WTC11 (cell line): ENCODE measurements around the gene HDGFL3. TPM values are rescaled to one million over a fixed set of nuclear protein-coding genes. Genes with fewer than 3 reads are reported as not detected.

Experiments
- ATAC-seq: fragments of 200-7000 bp; cut with Tn5 transposase; 2 replicates; pipeline ENCODE4 v1.10.0; 2021; ENCODE audit warnings: mild to moderate bottlenecking, moderate library complexity
- CTCF ChIA-PET: fragments of 300-600 bp; sonication (Branson Sonifier 250); formaldehyde crosslinking; loops from one replicate; lab custom pipeline; 2021; ENCODE audit warnings: antibody characterized with exemption; lab: Charles Lee
- POLR2A ChIA-PET: fragments of 350-600 bp; sonication (Branson Sonifier 250); formaldehyde crosslinking; loops from one replicate; lab custom pipeline; 2021; ENCODE audit warnings: antibody characterized with exemption; lab: Charles Lee
- DNase-seq: peaks from one replicate; pipeline ENCODE4 v3.0.0; 2021; ENCODE audit warnings: low spot score
- H3K27ac Mint-ChIP-seq: 2 replicates; pipeline ENCODE4 v1.8.0; 2021; ENCODE audit warnings: mixed read lengths
- H3K27me3 Mint-ChIP-seq: 2 replicates; pipeline ENCODE4 v1.8.0; 2021; ENCODE audit warnings: low read depth, mild to moderate bottlenecking, moderate library complexity, mixed read lengths
- H3K36me3 Mint-ChIP-seq: 2 replicates; pipeline ENCODE4 v1.8.0; 2021; ENCODE audit warnings: mixed read lengths
- H3K4me1 Mint-ChIP-seq: 2 replicates; pipeline ENCODE4 v1.8.0; 2022; ENCODE audit warnings: mixed read lengths
- H3K4me3 Mint-ChIP-seq: 2 replicates; pipeline ENCODE4 v1.8.0; 2021; ENCODE audit warnings: mild to moderate bottlenecking, moderate library complexity, mixed read lengths
- H3K9me3 Mint-ChIP-seq: 2 replicates; pipeline ENCODE4 v1.8.0; 2021; ENCODE audit warnings: mixed read lengths
- AFF4 ChIP-seq: sonication (generic); formaldehyde crosslinking; IDR thresholded peaks from 2 replicates; pipeline ENCODE4 v1.8.1; 2023; ENCODE audit warnings: mild to moderate bottlenecking, missing genetic modification reagents, borderline replicate concordance
- ATF2 ChIP-seq: sonication (generic); formaldehyde crosslinking; IDR thresholded peaks from 2 replicates; pipeline ENCODE4 v1.8.1; 2022; ENCODE audit warnings: low read depth, missing genetic modification reagents, borderline replicate concordance
- ATF3 ChIP-seq: sonication (generic); formaldehyde crosslinking; conservative IDR thresholded peaks from 2 replicates; pipeline ENCODE4 v1.8.1; 2022; ENCODE audit warnings: mild to moderate bottlenecking, missing genetic modification reagents
- CTCF ChIP-seq: fragments of 200-600 bp; IDR thresholded peaks from 2 replicates; pipeline ENCODE4 v1.8.0; 2022; ENCODE audit warnings: antibody characterized with exemption
- ELF4 ChIP-seq: sonication (generic); formaldehyde crosslinking; IDR thresholded peaks from 2 replicates; pipeline ENCODE4 v1.8.1; 2022; ENCODE audit warnings: low read depth, mild to moderate bottlenecking, moderate library complexity, missing genetic modification reagents
- HMGXB4 ChIP-seq: sonication (generic); formaldehyde crosslinking; IDR thresholded peaks from 2 replicates; pipeline ENCODE4 v1.8.1; 2023; ENCODE audit warnings: mild to moderate bottlenecking, moderate library complexity, missing genetic modification reagents
- IRF2 ChIP-seq: sonication (generic); formaldehyde crosslinking; IDR thresholded peaks from 2 replicates; pipeline ENCODE4 v1.8.0; 2022; ENCODE audit warnings: low read depth, missing genetic modification reagents, borderline replicate concordance
- KAT7 ChIP-seq: sonication (generic); formaldehyde crosslinking; IDR thresholded peaks from 2 replicates; pipeline ENCODE4 v1.8.1; 2023; ENCODE audit warnings: missing genetic modification reagents, mild to moderate bottlenecking, borderline replicate concordance
- MXD4 ChIP-seq: fragments of 250-450 bp; sonication (Bioruptor Pico); IDR thresholded peaks from 2 replicates; pipeline ENCODE4 v1.8.0; 2021; ENCODE audit warnings: mild to moderate bottlenecking, moderate library complexity, borderline replicate concordance
- NFYB ChIP-seq: sonication (generic); formaldehyde crosslinking; conservative IDR thresholded peaks from 2 replicates; pipeline ENCODE4 v1.8.0; 2022; ENCODE audit warnings: low read depth, missing genetic modification reagents
- PREB ChIP-seq: sonication (generic); formaldehyde crosslinking; IDR thresholded peaks from 2 replicates; pipeline ENCODE4 v1.8.1; 2022; ENCODE audit warnings: mild to moderate bottlenecking, missing genetic modification reagents, moderate library complexity, borderline replicate concordance
- SMAD4 ChIP-seq: sonication (generic); formaldehyde crosslinking; IDR thresholded peaks from 2 replicates; pipeline ENCODE4 v1.8.0; 2022; ENCODE audit warnings: mild to moderate bottlenecking, missing genetic modification reagents
- TP53 ChIP-seq: sonication (generic); formaldehyde crosslinking; IDR thresholded peaks from 2 replicates; pipeline ENCODE4 v1.8.1; 2023; ENCODE audit warnings: mild to moderate bottlenecking, missing genetic modification reagents
- USF2 ChIP-seq: sonication (generic); formaldehyde crosslinking; IDR thresholded peaks from 2 replicates; pipeline ENCODE4 v1.8.1; 2023; ENCODE audit warnings: mild to moderate bottlenecking, missing genetic modification reagents, moderate library complexity
- ZNF138 ChIP-seq: sonication (generic); formaldehyde crosslinking; conservative IDR thresholded peaks from 2 replicates; pipeline ENCODE4 v1.8.1; 2022; ENCODE audit warnings: mild to moderate bottlenecking, moderate library complexity, missing genetic modification reagents
- ZNF396 ChIP-seq: fragments of 250-450 bp; sonication (Bioruptor Pico); IDR thresholded peaks from 2 replicates; pipeline ENCODE4 v1.8.0; 2021; ENCODE audit warnings: mild to moderate bottlenecking, moderate library complexity, borderline replicate concordance
- total RNA-seq: library from RNA; stranded (reverse); gene quantifications from 3 replicates; pipeline ENCODE4 v1.2.3, GENCODE V29; 2021

HDGFL3 gene
- total RNA-seq, 1 experiment from 2014 or later, result 124 TPM

- no peak for TF ChIP-seq SMAD4
- no peak for TF ChIP-seq TP53 (CRISPR knock-in tag)
- TF ChIP-seq AFF4 (CRISPR knock-in tag), result no peak
- no peak for TF ChIP-seq ATF3 (CRISPR knock-in tag)
- no peak for TF ChIP-seq ELF4 (CRISPR knock-in tag)
Measured at GRCh38 chr15:83249030-83249343, 41.4 kb upstream of the HDGFL3 start (continued).

- TF ChIP-seq TP53 (CRISPR knock-in tag) (no peak), CTCF (peak; percentile 93)
- H3K36me3 Mint-ChIP-seq, result no peaks in the 10 kb centered on the region
- ChIA-PET CTCF (interaction anchor here (0.6 to 5.4 kb wide), 45 partner anchors 10 to 787 kb away, joined by 3 to 219 read pairs (median 6); partner anchors contain the start of genes BTBD1 and SH3GL3), POLR2A (interaction anchor here (1.0 kb wide), 2 partner anchors 11 to 40 kb away, joined by 3 to 4 read pairs; no protein-coding TSS in a partner anchor)
- DNase-seq, result peak; percentile 20
- H3K27ac Mint-ChIP-seq, result no peak overlapping the region
- ATAC-seq, result peak; percentile 85
- H3K27me3 Mint-ChIP-seq, result peaks cover 16% of the 10 kb centered on the region
- H3K4me1 Mint-ChIP-seq, result peaks cover 4% of the 10 kb centered on the region
- no peak overlapping the region for H3K4me3 Mint-ChIP-seq
- H3K9me3 Mint-ChIP-seq, result peaks cover 5% of the 10 kb centered on the region
Measured at GRCh38 chr15:83248151-83249029, 40.8 kb upstream of the HDGFL3 start.

- H3K9me3 Mint-ChIP-seq, result peaks cover 25% of the 10 kb centered on the region
- H3K4me3 Mint-ChIP-seq, result no peak overlapping the region
- H3K27me3 Mint-ChIP-seq, result peaks cover 16% of the 10 kb centered on the region
- H3K4me1 Mint-ChIP-seq, result peaks cover 1% of the 10 kb centered on the region
- POLR2A ChIA-PET, result no interaction called here
- H3K27ac Mint-ChIP-seq, result no peak overlapping the region
- no peak for ATAC-seq
- H3K36me3 Mint-ChIP-seq, result no peaks in the 10 kb centered on the region
- CTCF ChIA-PET, result interaction anchor here (0.8 to 1.0 kb wide), 5 partner anchors 44 to 203 kb away, joined by 3 to 5 read pairs (median 3); partner anchors contain the start of gene SH3GL3
- no peak for DNase-seq
- no peak for TF ChIP-seq IRF2 (CRISPR knock-in tag)
- TF ChIP-seq KAT7 (CRISPR knock-in tag), result no peak
- TF ChIP-seq PREB (CRISPR knock-in tag), result no peak
- TF ChIP-seq ZNF396 (CRISPR knock-in tag), result no peak
- no peak for TF ChIP-seq MXD4
- no peak for TF ChIP-seq NFYB
- no peak for TF ChIP-seq ATF2 (CRISPR knock-in tag)
- no peak for TF ChIP-seq SMAD4
- no peak for TF ChIP-seq ZNF138
- no peak for TF ChIP-seq HMGXB4 (CRISPR knock-in tag)
- no peak for TF ChIP-seq USF2 (CRISPR knock-in tag)
Measured at GRCh38 chr15:83243634-83244033, 36.0 kb upstream of the HDGFL3 start.
